GM12874 (cell line): ENCODE results near the gene CTDSPL.

ENCODE experiments used
- CTCF ChIP-seq: IDR thresholded peaks from 2 replicates; pipeline ENCODE4 v1.5.1; 2011; ENCODE audit warnings: low read depth, mild to moderate bottlenecking, control low read depth, low read length, moderate library complexity; ENCODE audit not compliant: insufficient read depth

The CTDSPL gene

GRCh38 chr3:37932505-37932904 is 70.8 kb downstream of the CTDSPL start:
- no peak for TF ChIP-seq CTCF

GRCh38 chr3:37934631-37935289 is 73.1 kb downstream of the CTDSPL start:
- no peak for TF ChIP-seq CTCF

- TF ChIP-seq CTCF = no peak
These were observed 73.6 kb downstream of the CTDSPL start for GRCh38 chr3:37935290-37935668.

GRCh38 chr3:37935756-37936666 is 74.3 kb downstream of the CTDSPL start:
- TF ChIP-seq CTCF = no peak

- no peak for TF ChIP-seq CTCF
These were observed 75.5 kb downstream of the CTDSPL start for GRCh38 chr3:37937156-37937555.

- no peak for TF ChIP-seq CTCF
These were observed 76.3 kb downstream of the CTDSPL start for GRCh38 chr3:37938011-37938410.

GRCh38 chr3:37940242-37940908 is 78.7 kb downstream of the CTDSPL start:
- TF ChIP-seq CTCF = no peak
